OCI-LY7 (cell line): ENCODE results near the gene DBET. TPM values are rescaled to one million over a fixed set of nuclear protein-coding genes. Genes with fewer than 3 reads are reported as not detected.

ENCODE experiments used
- BruUV-seq: library from RNA; stranded (reverse); fragments of 400-500 nt; replicated peaks from 2 replicates; lab custom pipeline; 2021; lab: Mats Ljungman, UMichigan
- CTCF ChIA-PET: fragments of 300-600 bp; sonication (Branson Sonifier 250); formaldehyde crosslinking; loops from one replicate; lab custom pipeline; 2022; ENCODE audit warnings: antibody characterized with exemption; ENCODE audit not compliant: unreplicated experiment; lab: Charles Lee
- POLR2A ChIA-PET: fragments of 300-600 bp; sonication (Branson Sonifier 250); formaldehyde crosslinking; loops from one replicate; lab custom pipeline; 2022; ENCODE audit warnings: antibody characterized with exemption; lab: Charles Lee
- DNase-seq: peaks from one replicate; pipeline ENCODE4 v3.0.0-alpha.2; 2015; ENCODE audit warnings: low spot score
- H2AFZ ChIP-seq: fragments of 200-600 bp; sonication (generic), shearing (Covaris generic); 2 replicates; pipeline ENCODE4 v1.6.1; 2014; ENCODE audit warnings: mild to moderate bottlenecking, antibody characterized with exemption, low read length, moderate library complexity
- H3K27ac ChIP-seq: fragments of 200-600 bp; sonication (generic); 2 replicates; pipeline ENCODE4 v1.5.1; 2014; ENCODE audit warnings: mixed run types, low read depth, mild to moderate bottlenecking, moderate library complexity, low read length, inconsistent platforms; ENCODE audit not compliant: poor library complexity, severe bottlenecking
- H3K36me3 ChIP-seq: fragments of 200-600 bp; sonication (generic); 2 replicates; pipeline ENCODE4 v1.6.1; 2014; ENCODE audit warnings: mild to moderate bottlenecking, antibody characterized with exemption, low read length, moderate library complexity, mixed read lengths; ENCODE audit not compliant: insufficient read depth
- H3K4me1 ChIP-seq: fragments of 200-600 bp; sonication (generic); 2 replicates; pipeline ENCODE4 v1.5.1; 2014; ENCODE audit warnings: mild to moderate bottlenecking, low read length; ENCODE audit not compliant: insufficient read depth, poor library complexity, severe bottlenecking
- H3K4me2 ChIP-seq: fragments of 200-600 bp; sonication (generic); 2 replicates; pipeline ENCODE4 v1.6.1; 2014; ENCODE audit warnings: mild to moderate bottlenecking, low read length
- H3K4me3 ChIP-seq: fragments of 200-600 bp; sonication (generic); 2 replicates; pipeline ENCODE4 v1.5.1; 2014; ENCODE audit warnings: mild to moderate bottlenecking, low read depth, low read length; ENCODE audit not compliant: poor library complexity, severe bottlenecking
- H3K79me2 ChIP-seq: fragments of 200-600 bp; sonication (generic); 2 replicates; pipeline ENCODE4 v1.6.1; 2016; ENCODE audit warnings: low read depth, mild to moderate bottlenecking, low read length, moderate library complexity, mixed read lengths; ENCODE audit not compliant: insufficient read depth
- H3K9me2 ChIP-seq: fragments of 200-600 bp; sonication (generic); 2 replicates; pipeline ENCODE4 v1.6.1; 2016; ENCODE audit warnings: mild to moderate bottlenecking, low read length, mixed read lengths; ENCODE audit not compliant: insufficient read depth
- H3K9me3 ChIP-seq: fragments of 200-600 bp; sonication (generic); 2 replicates; pipeline ENCODE4 v1.6.1; 2014; ENCODE audit warnings: mild to moderate bottlenecking, mixed run types, low read length, mixed read lengths
- H4K20me1 ChIP-seq: fragments of 200-600 bp; sonication (generic); 2 replicates; pipeline ENCODE4 v1.6.1; 2014; ENCODE audit warnings: mild to moderate bottlenecking, antibody characterized with exemption, low read length, moderate library complexity, mixed read lengths; ENCODE audit not compliant: insufficient read depth
- CTCF ChIP-seq: fragments of 200-600 bp; sonication (generic); conservative IDR thresholded peaks from 2 replicates; pipeline ENCODE4 v1.5.1; 2014; ENCODE audit warnings: mild to moderate bottlenecking, antibody characterized with exemption, low read length, moderate library complexity, mixed read lengths
- EZH2phosphoT487 ChIP-seq: fragments of 200-600 bp; sonication (generic); IDR thresholded peaks from 2 replicates; pipeline ENCODE4 v1.6.1; 2018; ENCODE audit warnings: low read depth, borderline replicate concordance, mild to moderate bottlenecking, mixed run types, antibody characterized with exemption, low read length, moderate library complexity, mixed read lengths
- intact Hi-C: fragments of 100-400 bp; cut with micrococcal nuclease; formaldehyde crosslinking; loops from one replicate; pipeline ENCODE4 v1.10.0; 2022; ENCODE audit not compliant: unreplicated experiment
- total RNA-seq, 2 experiments: library from RNA; depleted of rRNA in 1 of 2; stranded (reverse); fragments of >200 nt in 1 of 2; shearing (Covaris generic) in 1 of 2; gene quantifications; 2 replicates each; pipeline ENCODE4 v1.2.3, GENCODE V29; 2014 to 2022

Gene DBET
- total RNA-seq, 2 experiments from 2014 or later = not detected

- Histone ChIP-seq H4K20me1 (no peaks in the 10 kb centered on the region), H3K79me2 (no peaks in the 10 kb centered on the region), H3K4me1 (no peaks in the 10 kb centered on the region), H3K4me2 (no peak overlapping the region), H3K36me3 (no peaks in the 10 kb centered on the region), H3K27ac (no peak overlapping the region), H2AFZ (no peak overlapping the region), H3K9me2 (no peaks in the 10 kb centered on the region), H3K9me3 (no peaks in the 10 kb centered on the region), H3K4me3 (no peak overlapping the region)
- CTCF ChIA-PET = no interaction called here
- intact Hi-C loops = no loop called here
- DNase-seq = no peak
- POLR2A ChIA-PET = no interaction called here
- BruUV-seq = no TSS peak
- no peak for TF ChIP-seq CTCF
- TF ChIP-seq EZH2phosphoT487 = no peak
Observed at GRCh38 chr4:190016369-190017289, 47.7 kb upstream of the DBET start.

- no peak for DNase-seq
- no peak overlapping the region for H3K4me2 ChIP-seq
- H4K20me1 ChIP-seq = no peaks in the 10 kb centered on the region
- TF ChIP-seq CTCF = no peak
- no peak for TF ChIP-seq EZH2phosphoT487
- POLR2A ChIA-PET = no interaction called here
- H3K27ac ChIP-seq = no peak overlapping the region
- intact Hi-C loops = no loop called here
- no peaks in the 10 kb centered on the region for H3K9me3 ChIP-seq
- CTCF ChIA-PET = no interaction called here
- H3K4me3 ChIP-seq = no peak overlapping the region
- no peaks in the 10 kb centered on the region for H3K9me2 ChIP-seq
- H2AFZ ChIP-seq = no peak overlapping the region
- no peaks in the 10 kb centered on the region for H3K79me2 ChIP-seq
- H3K36me3 ChIP-seq = no peaks in the 10 kb centered on the region
- BruUV-seq = no TSS peak
- no peaks in the 10 kb centered on the region for H3K4me1 ChIP-seq
Observed at GRCh38 chr4:190017357-190018200, 46.7 kb upstream of the DBET start.
